22Rv1 (cell line): ENCODE data around the gene DPYSL4.

ENCODE experiments used
- ZFX ChIP-seq: fragments of 450-650 bp; IDR thresholded peaks from 2 replicates; pipeline ENCODE4 v1.6.1; 2017; ENCODE audit warnings: antibody characterized with exemption, borderline replicate concordance
- TF ChIP-seq, protein P1 (sequence below): fragments of 450-650 bp; IDR thresholded peaks from 2 replicates; pipeline ENCODE4 v1.5.1; 2017; ENCODE audit warnings: mild to moderate bottlenecking

DNA sequence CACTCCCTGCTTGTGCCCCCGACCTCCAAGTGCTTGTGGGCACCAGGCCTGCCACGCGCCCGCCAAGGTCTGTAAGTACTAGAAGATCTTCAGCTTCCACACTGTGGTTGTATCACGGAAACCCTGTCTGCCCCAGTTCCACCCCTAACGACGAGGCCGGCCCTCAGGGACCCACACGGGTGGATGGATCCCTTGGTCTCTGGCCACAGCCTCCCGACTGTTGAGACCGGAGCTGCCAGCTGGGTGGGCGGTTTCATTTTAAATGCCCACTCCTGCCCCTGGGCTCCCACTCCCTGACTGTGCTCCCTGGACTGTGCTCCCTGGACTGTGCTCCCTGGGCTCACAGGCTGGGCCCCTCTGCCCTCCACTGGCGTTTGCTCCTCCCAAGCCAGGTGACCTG lies 50.1 kb downstream of the DPYSL4 start:
- TF ChIP-seq, protein P1, sequence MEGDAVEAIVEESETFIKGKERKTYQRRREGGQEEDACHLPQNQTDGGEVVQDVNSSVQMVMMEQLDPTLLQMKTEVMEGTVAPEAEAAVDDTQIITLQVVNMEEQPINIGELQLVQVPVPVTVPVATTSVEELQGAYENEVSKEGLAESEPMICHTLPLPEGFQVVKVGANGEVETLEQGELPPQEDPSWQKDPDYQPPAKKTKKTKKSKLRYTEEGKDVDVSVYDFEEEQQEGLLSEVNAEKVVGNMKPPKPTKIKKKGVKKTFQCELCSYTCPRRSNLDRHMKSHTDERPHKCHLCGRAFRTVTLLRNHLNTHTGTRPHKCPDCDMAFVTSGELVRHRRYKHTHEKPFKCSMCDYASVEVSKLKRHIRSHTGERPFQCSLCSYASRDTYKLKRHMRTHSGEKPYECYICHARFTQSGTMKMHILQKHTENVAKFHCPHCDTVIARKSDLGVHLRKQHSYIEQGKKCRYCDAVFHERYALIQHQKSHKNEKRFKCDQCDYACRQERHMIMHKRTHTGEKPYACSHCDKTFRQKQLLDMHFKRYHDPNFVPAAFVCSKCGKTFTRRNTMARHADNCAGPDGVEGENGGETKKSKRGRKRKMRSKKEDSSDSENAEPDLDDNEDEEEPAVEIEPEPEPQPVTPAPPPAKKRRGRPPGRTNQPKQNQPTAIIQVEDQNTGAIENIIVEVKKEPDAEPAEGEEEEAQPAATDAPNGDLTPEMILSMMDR, result no peak
- TF ChIP-seq ZFX, result no peak
